ENCODE measurements around the gene PAK3.

PAK3 gene

DNA sequence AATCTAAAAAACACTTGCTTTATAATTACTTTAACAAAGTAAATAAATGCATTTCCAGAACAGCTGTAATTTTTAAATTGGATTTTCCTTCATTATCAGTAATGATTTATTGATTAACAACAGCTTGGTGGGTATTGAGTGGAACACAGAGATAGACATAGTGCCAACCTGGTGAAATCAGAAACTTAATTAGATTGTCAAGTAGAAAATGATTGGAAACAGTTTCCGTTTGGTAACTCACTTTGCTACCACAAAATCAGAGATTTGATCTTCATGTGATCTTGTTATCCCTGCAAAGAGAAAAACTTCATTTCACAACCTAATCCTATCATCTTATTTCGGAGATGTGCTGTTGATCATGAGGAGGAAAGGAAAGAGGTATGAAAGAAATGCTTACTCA lies 103.5 kb downstream of the PAK3 start:
- Histone ChIP-seq H3K9me3 (replicated peaks; ENCODE audit: insufficient read depth, low read length) (no peaks in the 10 kb centered on the region), H3K4me1 (ENCODE audit: low read length) (no peaks in the 10 kb centered on the region), H3K27ac (ENCODE audit: low read length) (no peak overlapping the region), H3K9me2 (replicated peaks; ENCODE audit: insufficient read depth, low read length) (no peaks in the 10 kb centered on the region), H3K27me3 (replicated peaks; ENCODE audit: insufficient read depth, low read length) (no peaks in the 10 kb centered on the region), H2AFZ (ENCODE audit: low read length) (no peak overlapping the region), H3K4me3 (ENCODE audit: low read length) (no peak overlapping the region), H3K4me2 (ENCODE audit: low read depth, low read length) (no peak overlapping the region), H3K79me2 (ENCODE audit: low read length) (no peaks in the 10 kb centered on the region), H3K9ac (ENCODE audit: low read length) (no peak overlapping the region), H3K36me3 (replicated peaks; ENCODE audit: insufficient read depth, low read length) (no peaks in the 10 kb centered on the region), H3F3A (ENCODE audit: insufficient read depth, low read length) (no peaks in the 10 kb centered on the region), H4K20me1 (ENCODE audit: insufficient read depth, low read length) (no peaks in the 10 kb centered on the region)
- no peak for TF ChIP-seq EZH2phosphoT487 (IDR thresholded peaks at IDR 0.05; ENCODE audit: low read length)
- TF ChIP-seq, protein P1, sequence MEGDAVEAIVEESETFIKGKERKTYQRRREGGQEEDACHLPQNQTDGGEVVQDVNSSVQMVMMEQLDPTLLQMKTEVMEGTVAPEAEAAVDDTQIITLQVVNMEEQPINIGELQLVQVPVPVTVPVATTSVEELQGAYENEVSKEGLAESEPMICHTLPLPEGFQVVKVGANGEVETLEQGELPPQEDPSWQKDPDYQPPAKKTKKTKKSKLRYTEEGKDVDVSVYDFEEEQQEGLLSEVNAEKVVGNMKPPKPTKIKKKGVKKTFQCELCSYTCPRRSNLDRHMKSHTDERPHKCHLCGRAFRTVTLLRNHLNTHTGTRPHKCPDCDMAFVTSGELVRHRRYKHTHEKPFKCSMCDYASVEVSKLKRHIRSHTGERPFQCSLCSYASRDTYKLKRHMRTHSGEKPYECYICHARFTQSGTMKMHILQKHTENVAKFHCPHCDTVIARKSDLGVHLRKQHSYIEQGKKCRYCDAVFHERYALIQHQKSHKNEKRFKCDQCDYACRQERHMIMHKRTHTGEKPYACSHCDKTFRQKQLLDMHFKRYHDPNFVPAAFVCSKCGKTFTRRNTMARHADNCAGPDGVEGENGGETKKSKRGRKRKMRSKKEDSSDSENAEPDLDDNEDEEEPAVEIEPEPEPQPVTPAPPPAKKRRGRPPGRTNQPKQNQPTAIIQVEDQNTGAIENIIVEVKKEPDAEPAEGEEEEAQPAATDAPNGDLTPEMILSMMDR (IDR thresholded peaks at IDR 0.05; ENCODE audit: low read length) = no peak
- TF ChIP-seq EZH2 (optimal IDR thresholded peaks at IDR 0.05; ENCODE audit: low read depth, low read length) = no peak
- DNase-seq = no peak

GRCh38 chrX:111200327-111200726 lies 104.3 kb downstream of the PAK3 start:
- DNase-seq = no peak
- Histone ChIP-seq H3K4me1 (ENCODE audit: low read length) (no peaks in the 10 kb centered on the region), H3F3A (ENCODE audit: insufficient read depth, low read length) (no peaks in the 10 kb centered on the region), H3K4me2 (ENCODE audit: low read depth, low read length) (no peak overlapping the region), H3K9ac (ENCODE audit: low read length) (no peak overlapping the region), H3K27ac (ENCODE audit: low read length) (no peak overlapping the region), H3K79me2 (ENCODE audit: low read length) (no peaks in the 10 kb centered on the region), H3K9me2 (replicated peaks; ENCODE audit: insufficient read depth, low read length) (no peaks in the 10 kb centered on the region), H2AFZ (ENCODE audit: low read length) (no peak overlapping the region), H3K27me3 (replicated peaks; ENCODE audit: insufficient read depth, low read length) (no peaks in the 10 kb centered on the region), H3K36me3 (replicated peaks; ENCODE audit: insufficient read depth, low read length) (no peaks in the 10 kb centered on the region), H3K4me3 (ENCODE audit: low read length) (no peak overlapping the region), H4K20me1 (ENCODE audit: insufficient read depth, low read length) (no peaks in the 10 kb centered on the region), H3K9me3 (replicated peaks; ENCODE audit: insufficient read depth, low read length) (no peaks in the 10 kb centered on the region)
- TF ChIP-seq EZH2phosphoT487 (IDR thresholded peaks at IDR 0.05; ENCODE audit: low read length) (no peak), EZH2 (optimal IDR thresholded peaks at IDR 0.05; ENCODE audit: low read depth, low read length) (no peak)
- TF ChIP-seq, protein P1 (IDR thresholded peaks at IDR 0.05; ENCODE audit: low read length) = no peak

DNA sequence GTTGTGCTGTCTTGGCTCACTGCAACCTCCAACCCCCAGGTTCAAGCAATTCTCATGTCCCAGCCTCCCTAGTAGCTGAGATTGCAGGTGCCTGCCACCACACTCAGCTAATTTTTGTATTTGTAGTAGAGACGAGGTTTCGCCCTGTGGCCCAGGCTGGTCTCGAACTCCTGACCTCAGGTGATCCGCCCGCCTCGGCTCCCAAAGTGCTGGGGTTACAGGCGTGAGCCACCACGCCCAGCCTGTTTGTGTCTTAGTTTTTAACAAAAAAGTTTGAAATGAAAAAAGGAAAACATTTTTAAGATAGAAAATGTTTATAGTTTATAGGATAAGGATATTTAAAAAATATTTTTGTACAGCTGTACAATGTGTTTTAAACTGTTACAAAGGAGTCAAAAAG lies 111.9 kb downstream of the PAK3 start:
- H3K36me3 ChIP-seq (replicated peaks; ENCODE audit: insufficient read depth, low read length) = no peaks in the 10 kb centered on the region
- no peaks in the 10 kb centered on the region for H3K79me2 ChIP-seq (ENCODE audit: low read length)
- no peak overlapping the region for H3K4me2 ChIP-seq (ENCODE audit: low read depth, low read length)
- no peaks in the 10 kb centered on the region for H3K27me3 ChIP-seq (replicated peaks; ENCODE audit: insufficient read depth, low read length)
- no peaks in the 10 kb centered on the region for H3K9me2 ChIP-seq (replicated peaks; ENCODE audit: insufficient read depth, low read length)
- H2AFZ ChIP-seq (ENCODE audit: low read length) = no peak overlapping the region
- no peaks in the 10 kb centered on the region for H3K4me1 ChIP-seq (ENCODE audit: low read length)
- H3K9ac ChIP-seq (ENCODE audit: low read length) = no peak overlapping the region
- H4K20me1 ChIP-seq (ENCODE audit: insufficient read depth, low read length) = no peaks in the 10 kb centered on the region
- no peaks in the 10 kb centered on the region for H3F3A ChIP-seq (ENCODE audit: insufficient read depth, low read length)
- H3K9me3 ChIP-seq (replicated peaks; ENCODE audit: insufficient read depth, low read length) = no peaks in the 10 kb centered on the region
- TF ChIP-seq EZH2phosphoT487 (IDR thresholded peaks at IDR 0.05; ENCODE audit: low read length) = no peak
- TF ChIP-seq EZH2 (optimal IDR thresholded peaks at IDR 0.05; ENCODE audit: low read depth, low read length) = no peak
- TF ChIP-seq, protein P1 (IDR thresholded peaks at IDR 0.05; ENCODE audit: low read length) = no peak
- no peak overlapping the region for H3K4me3 ChIP-seq (ENCODE audit: low read length)
- DNase-seq = no peak
- no peak overlapping the region for H3K27ac ChIP-seq (ENCODE audit: low read length)
